T-cell (primary cell): ENCODE data around the gene HOXB1. TPM values are rescaled to one million over a fixed set of nuclear protein-coding genes. Genes with fewer than 3 reads are reported as not detected.

Experiments used
- ATAC-seq, 4 experiments: fragments of 200-7000 bp in 3 of 4; fragments of 150-1000 bp in 1 of 4; cut with Tn5 transposase; replicated peaks in 1 of 4; 1 replicate in 3 of 4; 2 replicates in 1 of 4; pipeline ENCODE4 v1.10.0; 2021; ENCODE audit warnings: moderate library complexity in 3 of 4, mild to moderate bottlenecking in 2 of 4, moderate number of reproducible peaks in 1 of 4
- CTCF ChIA-PET, 2 donors: fragments of 300-600 bp; sonication (Branson Sonifier 250); formaldehyde crosslinking; loops; one replicate each; lab custom pipeline; 2022; ENCODE audit warnings: antibody characterized with exemption in 2 of 2; lab: Charles Lee
- POLR2A ChIA-PET, 2 donors: fragments of 300-600 bp; sonication (Branson Sonifier 250); formaldehyde crosslinking; loops; one replicate each; lab custom pipeline; 2022; ENCODE audit warnings: antibody characterized with exemption in 2 of 2; lab: Charles Lee
- DNase-seq, 35 experiments: peaks; one replicate each; pipeline versions ENCODE4 v3.0.0 to v3.0.0-alpha.2; 2013 to 2023
- H3K27ac ChIP-seq: one replicate; pipeline ENCODE4 v1.5.1; 2013; ENCODE audit warnings: low read length
- H3K27me3 ChIP-seq, 2 experiments: replicated peaks in 1 of 2; 1 replicate in 1 of 2; 2 replicates in 1 of 2; pipeline versions ENCODE4 v1.6.1 to v1.7.0; 2013; ENCODE audit warnings: low read length in 1 of 2, mixed read lengths in 1 of 2; ENCODE audit not compliant: control insufficient read depth in 2 of 2, insufficient read depth in 2 of 2; ENCODE audit errors: extremely low read depth in 1 of 2
- H3K36me3 ChIP-seq, 2 donors: 1 replicate in 1 of 2; 2 replicates in 1 of 2; pipeline versions ENCODE4 v1.6.1 to v1.7.0; 2013; ENCODE audit warnings: low read length in 1 of 2; ENCODE audit not compliant: control insufficient read depth in 2 of 2, insufficient read depth in 1 of 2; ENCODE audit errors: extremely low read depth in 1 of 2
- H3K4me1 ChIP-seq, 2 experiments: 1 replicate in 1 of 2; 2 replicates in 1 of 2; pipeline versions ENCODE4 v1.6.1 to v1.7.0; 2013; ENCODE audit warnings: low read length in 2 of 2, mixed read lengths in 1 of 2; ENCODE audit not compliant: insufficient read depth in 2 of 2, control insufficient read depth in 1 of 2; ENCODE audit errors: extremely low read depth in 1 of 2
- H3K4me3 ChIP-seq, 2 donors: 1 replicate in 1 of 2; 2 replicates in 1 of 2; pipeline versions ENCODE4 v1.5.1 to v1.7.0; 2013; ENCODE audit warnings: mild to moderate bottlenecking in 2 of 2, low read length in 1 of 2, moderate library complexity in 1 of 2; ENCODE audit not compliant: control insufficient read depth in 1 of 2; ENCODE audit errors: extremely low read depth in 1 of 2
- H3K9me3 ChIP-seq: 2 replicates; pipeline ENCODE4 v1.7.0; 2013
- H3K27ac Mint-ChIP-seq, 2 donors: one replicate each; pipeline ENCODE4 v1.8.0; 2020 to 2021; ENCODE audit warnings: mild to moderate bottlenecking in 2 of 2, mixed read lengths in 2 of 2
- H3K27me3 Mint-ChIP-seq, 2 donors: one replicate each; pipeline ENCODE4 v1.8.0; 2021 to 2022; ENCODE audit warnings: mixed read lengths in 2 of 2
- H3K36me3 Mint-ChIP-seq: one replicate; pipeline ENCODE4 v1.8.0; 2021; ENCODE audit warnings: mixed read lengths
- H3K4me1 Mint-ChIP-seq, 3 donors: one replicate each; pipeline ENCODE4 v1.8.0; 2020 to 2022; ENCODE audit warnings: mixed read lengths in 3 of 3, mild to moderate bottlenecking in 1 of 3
- H3K4me3 Mint-ChIP-seq, 3 donors: one replicate each; pipeline ENCODE4 v1.8.0; 2020 to 2022; ENCODE audit warnings: mild to moderate bottlenecking in 3 of 3, mixed read lengths in 3 of 3, moderate library complexity in 3 of 3
- H3K9me3 Mint-ChIP-seq, 3 donors: one replicate each; pipeline ENCODE4 v1.8.0; 2020 to 2022; ENCODE audit warnings: mixed read lengths in 3 of 3
- WGBS: methylation state at CpG from one replicate; pipeline ENCODE4 v1.1.5; 2013; ENCODE audit warnings: missing lambda C conversion rate; ENCODE audit not compliant: insufficient coverage; 5-methylcytosine and 5-hydroxymethylcytosine counted together
- total RNA-seq, 35 experiments: library from RNA in 6 of 35; stranded (reverse) in 6 of 35; fragments of 120-200 nt in 1 of 35; gene quantifications; one replicate each; pipeline versions ENCODE4 v1.2.1 to v1.2.4 and lab custom pipeline; 2013 to 2026

The HOXB1 gene
- total RNA-seq, 5 donors from 2014 or later (not counting 1 experiment from before 2014, with no cell fraction given) = not detected

DNA sequence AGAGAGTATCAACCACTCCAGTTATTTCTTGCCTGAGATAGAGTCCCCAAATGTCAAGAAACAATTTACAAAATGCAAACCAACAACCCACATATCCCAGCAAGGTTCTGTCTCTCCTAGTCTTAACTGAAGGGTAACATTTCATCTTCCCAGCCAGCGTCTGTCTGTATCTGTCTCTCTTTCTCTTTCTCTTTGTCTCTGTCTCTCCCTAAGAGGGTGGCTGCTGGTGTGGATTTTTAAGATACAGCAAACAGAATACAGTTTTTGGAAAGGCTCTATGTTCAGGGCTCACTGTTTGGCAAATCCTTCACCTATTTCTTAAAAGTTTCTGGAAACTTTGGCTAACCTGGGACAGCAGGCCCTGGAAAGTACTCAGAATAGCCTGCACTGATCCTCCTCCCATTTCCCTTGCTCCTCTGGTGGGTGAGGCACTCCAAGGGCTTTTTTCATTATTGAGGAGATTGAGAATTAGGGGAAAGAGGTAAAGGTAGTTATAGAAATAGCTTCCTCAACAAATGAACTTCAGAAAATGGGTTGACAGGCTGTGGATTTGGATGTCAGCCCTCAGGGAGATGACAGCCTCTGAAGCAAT lies 41.1 kb upstream of the HOXB1 start:
- ChIA-PET POLR2A (no interaction called here), CTCF (no interaction called here)
- no peaks in the 10 kb centered on the region for H3K9me3 Mint-ChIP-seq
- no CpG with 5 or more reads among the region's 1 CpG for WGBS
- H3K27me3 Mint-ChIP-seq = peaks cover 0 to 18% of the 10 kb centered on the region in 2 donors
- Histone ChIP-seq H3K9me3 (no peaks in the 10 kb centered on the region), H3K36me3 (peaks cover 0 to 4% of the 10 kb centered on the region in 2 donors), H3K27ac (no peak overlapping the region), H3K4me1 (peaks cover 0 to 13% of the 10 kb centered on the region in 2 experiments), H3K27me3 (peaks cover 0 to 30% of the 10 kb centered on the region in 2 experiments), H3K4me3 (no peak overlapping the region)
- no peak overlapping the region for H3K27ac Mint-ChIP-seq
- H3K36me3 Mint-ChIP-seq = peaks cover 15% of the 10 kb centered on the region
- ATAC-seq (no peak), DNase-seq (no peak)
- no peak overlapping the region for H3K4me3 Mint-ChIP-seq
- peaks cover 0 to 24% (median 13%) of the 10 kb centered on the region in 3 donors for H3K4me1 Mint-ChIP-seq

DNA sequence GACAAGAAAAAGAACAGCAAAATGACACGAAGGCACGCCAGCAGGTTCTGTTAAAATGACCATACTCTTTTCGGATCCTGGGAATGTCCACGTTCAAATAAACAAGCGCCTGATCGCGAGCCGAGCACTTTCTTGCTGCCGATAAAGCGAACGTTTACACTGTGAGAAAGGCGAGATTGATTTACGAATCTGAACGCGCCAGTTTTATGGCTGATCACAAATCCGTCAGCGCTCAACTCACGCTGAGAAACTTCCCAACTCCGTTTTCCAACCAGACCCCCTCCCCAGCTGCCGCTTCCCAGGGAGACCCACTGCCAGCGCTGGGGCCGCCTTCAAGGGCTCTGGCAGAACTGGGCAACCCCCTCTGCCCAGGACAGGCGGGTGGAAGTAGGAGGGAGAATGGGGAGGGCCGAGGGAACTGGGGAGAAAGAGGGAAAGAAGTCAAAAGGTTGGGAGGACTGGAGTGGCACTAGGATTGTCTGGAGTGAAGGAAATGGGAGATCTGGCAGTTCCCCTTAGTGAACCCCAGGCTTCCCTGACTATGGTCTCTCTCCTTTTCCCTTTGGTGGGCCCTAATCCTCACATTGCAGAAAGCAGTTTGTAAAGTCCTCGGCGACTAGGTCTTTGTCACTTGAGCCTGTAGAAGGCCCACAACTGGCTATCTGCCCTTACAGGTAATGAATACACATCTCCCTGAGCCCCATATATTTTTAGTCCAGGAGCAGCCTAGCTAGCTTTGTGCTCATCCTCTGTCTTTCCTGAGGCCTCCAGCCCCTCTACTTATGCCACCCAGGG lies 40.4 kb upstream of the HOXB1 start:
- 89% methylated on average over 15 of the region's 26 CpGs for WGBS
- H3K27ac Mint-ChIP-seq = no peak overlapping the region
- H3K4me3 Mint-ChIP-seq = no peak overlapping the region
- Histone ChIP-seq H3K36me3 (peaks cover 0 to 4% of the 10 kb centered on the region in 2 donors), H3K27me3 (peaks cover 0 to 30% of the 10 kb centered on the region in 2 experiments), H3K4me3 (no peak overlapping the region), H3K9me3 (no peaks in the 10 kb centered on the region), H3K27ac (no peak overlapping the region), H3K4me1 (peaks cover 0 to 7% of the 10 kb centered on the region in 2 experiments)
- ATAC-seq = no peak
- H3K9me3 Mint-ChIP-seq = no peaks in the 10 kb centered on the region
- ChIA-PET POLR2A (no interaction called here), CTCF (no interaction called here)
- peaks cover 0 to 21% (median 10%) of the 10 kb centered on the region in 3 donors for H3K4me1 Mint-ChIP-seq
- H3K36me3 Mint-ChIP-seq = peaks cover 15% of the 10 kb centered on the region
- no peak for DNase-seq
- H3K27me3 Mint-ChIP-seq = peaks cover 0 to 16% of the 10 kb centered on the region in 2 donors

DNA sequence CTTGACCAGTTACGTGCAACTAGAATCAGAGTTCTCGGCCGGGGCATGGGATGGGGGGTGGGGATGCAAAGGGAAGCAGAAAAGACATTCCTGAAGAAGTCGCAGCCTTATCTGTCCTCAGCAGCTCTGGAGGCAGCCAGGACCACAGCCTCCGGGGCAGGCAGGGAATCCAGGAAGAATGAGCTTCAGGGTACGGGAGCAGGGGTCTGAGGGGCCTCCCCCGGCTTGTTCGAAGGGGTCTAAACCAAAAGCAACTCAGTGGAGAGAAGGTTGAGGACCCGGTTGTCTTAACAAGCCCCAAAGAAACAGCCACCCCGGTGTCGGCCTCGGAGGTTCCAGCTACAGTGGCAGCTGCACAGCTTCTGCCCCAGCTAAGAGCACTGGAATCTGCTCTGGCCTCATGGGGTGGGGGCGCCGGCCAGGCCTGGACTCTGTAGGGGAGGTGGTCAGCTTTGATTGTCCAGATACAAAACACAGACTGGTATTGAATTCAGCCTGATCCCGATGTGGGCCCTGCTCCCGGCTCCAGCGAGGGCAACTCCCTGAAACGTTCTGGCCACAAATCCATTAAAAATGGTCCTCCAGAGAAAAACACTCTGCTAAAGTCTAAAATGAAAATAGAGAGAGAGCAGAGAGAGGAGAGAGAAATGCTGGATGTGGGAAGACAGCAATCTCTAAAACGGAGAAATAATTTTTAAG lies 39.7 kb upstream of the HOXB1 start:
- no peak overlapping the region for H3K27ac ChIP-seq
- Mint-ChIP-seq H3K36me3 (peaks cover 15% of the 10 kb centered on the region), H3K27ac (no peak overlapping the region), H3K4me1 (peaks cover 0 to 17% (median 6%) of the 10 kb centered on the region in 3 donors), H3K27me3 (peaks cover 0 to 16% of the 10 kb centered on the region in 2 donors), H3K9me3 (no peaks in the 10 kb centered on the region), H3K4me3 (no peak overlapping the region)
- H3K4me3 ChIP-seq = no peak overlapping the region
- ATAC-seq (no peak), DNase-seq (no peak)
- no peaks in the 10 kb centered on the region for H3K9me3 ChIP-seq
- ChIA-PET POLR2A (no interaction called here), CTCF (no interaction called here)
- H3K4me1 ChIP-seq = no peaks in the 10 kb centered on the region
- peaks cover 0 to 25% of the 10 kb centered on the region in 2 experiments for H3K27me3 ChIP-seq
- 80% methylated on average over 11 of the region's 19 CpGs for WGBS
- H3K36me3 ChIP-seq = peaks cover 0 to 4% of the 10 kb centered on the region in 2 donors

DNA sequence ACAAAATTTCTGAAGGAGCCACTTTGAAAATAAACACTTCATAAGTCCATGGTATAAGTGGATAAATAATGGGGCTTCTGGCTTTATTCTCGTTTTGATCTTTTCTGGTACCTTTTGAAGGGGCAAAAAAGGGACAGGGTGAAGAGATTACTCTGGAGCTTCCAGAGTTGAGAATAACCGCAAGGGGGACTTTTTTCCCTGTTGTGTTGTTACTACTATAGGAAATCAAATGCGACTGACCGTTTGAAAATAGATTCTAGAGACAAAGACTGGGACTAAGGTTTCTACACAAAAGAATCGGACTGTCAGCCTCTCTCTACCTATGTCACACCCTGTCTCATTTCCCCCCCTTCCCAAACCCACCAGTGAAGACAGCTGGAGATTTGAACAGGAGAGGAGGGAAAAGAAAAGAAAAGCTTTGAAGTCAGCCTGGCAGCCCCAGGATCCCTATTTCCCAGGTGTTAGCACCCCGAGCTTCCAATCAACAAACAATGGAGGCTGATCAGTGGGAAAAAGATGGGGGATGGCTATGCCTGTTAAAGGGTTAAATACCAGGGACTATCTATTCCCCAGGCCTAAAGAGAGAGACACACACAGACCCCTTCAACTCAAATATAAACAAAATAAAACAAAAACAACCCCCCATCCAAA lies 39.0 kb upstream of the HOXB1 start:
- ATAC-seq (no peak), DNase-seq (no peak)
- Histone ChIP-seq H3K4me1 (no peaks in the 10 kb centered on the region), H3K9me3 (no peaks in the 10 kb centered on the region), H3K36me3 (peaks cover 0 to 4% of the 10 kb centered on the region in 2 donors), H3K27ac (no peak overlapping the region), H3K4me3 (no peak overlapping the region), H3K27me3 (peaks cover 0 to 30% of the 10 kb centered on the region in 2 experiments)
- Mint-ChIP-seq H3K9me3 (no peaks in the 10 kb centered on the region), H3K27ac (no peak overlapping the region), H3K4me1 (peaks cover 0 to 15% (median 8%) of the 10 kb centered on the region in 3 donors), H3K27me3 (peaks cover 0 to 17% of the 10 kb centered on the region in 2 donors), H3K4me3 (no peak overlapping the region), H3K36me3 (peaks cover 15% of the 10 kb centered on the region)
- POLR2A ChIA-PET = no interaction called here
- CTCF ChIA-PET = no interaction called here
- WGBS = 100% methylated on average over 1 of the region's 6 CpGs

DNA sequence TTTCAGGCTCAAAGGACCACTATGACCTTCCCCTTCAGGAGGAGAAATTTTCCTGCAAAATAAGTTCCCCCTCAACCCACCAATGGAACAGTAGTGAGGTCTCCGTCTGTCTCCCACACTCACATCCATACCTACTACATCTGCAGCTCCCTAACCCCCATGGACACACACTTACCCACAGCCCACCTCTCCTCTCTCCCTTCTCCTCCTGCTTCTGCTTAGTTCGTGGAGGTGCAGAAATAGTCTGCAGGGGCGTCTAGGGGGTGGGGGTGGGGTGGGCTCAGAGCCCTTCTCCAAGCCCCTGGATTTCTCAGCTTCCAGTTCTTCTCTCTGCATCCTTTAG lies 38.4 kb upstream of the HOXB1 start:
- Histone ChIP-seq H3K9me3 (no peaks in the 10 kb centered on the region), H3K27ac (no peak overlapping the region), H3K36me3 (peaks cover 0 to 4% of the 10 kb centered on the region in 2 donors), H3K4me3 (no peak overlapping the region), H3K4me1 (no peaks in the 10 kb centered on the region), H3K27me3 (peaks cover 0 to 35% of the 10 kb centered on the region in 2 experiments)
- ChIA-PET POLR2A (no interaction called here), CTCF (no interaction called here)
- DNase-seq (no peak), ATAC-seq (no peak)
- Mint-ChIP-seq H3K36me3 (peaks cover 15% of the 10 kb centered on the region), H3K4me3 (no peak overlapping the region), H3K27me3 (peaks cover 0 to 22% of the 10 kb centered on the region in 2 donors), H3K9me3 (no peaks in the 10 kb centered on the region), H3K27ac (no peak overlapping the region), H3K4me1 (peaks cover 0 to 18% (median 11%) of the 10 kb centered on the region in 3 donors)
- 100% methylated on average over 1 of the region's 3 CpGs for WGBS
